ENCODE measurements around the gene ANO7.

- TF ChIP-seq, protein P1, sequence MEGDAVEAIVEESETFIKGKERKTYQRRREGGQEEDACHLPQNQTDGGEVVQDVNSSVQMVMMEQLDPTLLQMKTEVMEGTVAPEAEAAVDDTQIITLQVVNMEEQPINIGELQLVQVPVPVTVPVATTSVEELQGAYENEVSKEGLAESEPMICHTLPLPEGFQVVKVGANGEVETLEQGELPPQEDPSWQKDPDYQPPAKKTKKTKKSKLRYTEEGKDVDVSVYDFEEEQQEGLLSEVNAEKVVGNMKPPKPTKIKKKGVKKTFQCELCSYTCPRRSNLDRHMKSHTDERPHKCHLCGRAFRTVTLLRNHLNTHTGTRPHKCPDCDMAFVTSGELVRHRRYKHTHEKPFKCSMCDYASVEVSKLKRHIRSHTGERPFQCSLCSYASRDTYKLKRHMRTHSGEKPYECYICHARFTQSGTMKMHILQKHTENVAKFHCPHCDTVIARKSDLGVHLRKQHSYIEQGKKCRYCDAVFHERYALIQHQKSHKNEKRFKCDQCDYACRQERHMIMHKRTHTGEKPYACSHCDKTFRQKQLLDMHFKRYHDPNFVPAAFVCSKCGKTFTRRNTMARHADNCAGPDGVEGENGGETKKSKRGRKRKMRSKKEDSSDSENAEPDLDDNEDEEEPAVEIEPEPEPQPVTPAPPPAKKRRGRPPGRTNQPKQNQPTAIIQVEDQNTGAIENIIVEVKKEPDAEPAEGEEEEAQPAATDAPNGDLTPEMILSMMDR (IDR thresholded peaks at IDR 0.05) = no peak
- no peak for TF ChIP-seq POLR2A (IDR thresholded peaks at IDR 0.05)
Measured at GRCh38 chr2:241148239-241148638, 40.2 kb upstream of the ANO7 start.
